Measurements from ENCODE around the gene TM9SF2. TPM values are rescaled to one million over a fixed set of nuclear protein-coding genes. Genes with fewer than 3 reads are reported as not detected.

TM9SF2 gene
- total and polyA plus RNA-seq, 2 of the 4 experiments (the other 2 are of a cell fraction): 46.1 to 85.5 TPM

GRCh38 chr13:99546878-99547277 is 45.6 kb downstream of the TM9SF2 start:
- H3K23ac ChIP-seq (ENCODE audit: low read depth, low read length): no peak overlapping the region
- no peak overlapping the region for H4K5ac ChIP-seq (ENCODE audit: low read depth, low read length)
- H3K4me2 ChIP-seq (ENCODE audit: low read depth, low read length): no peak overlapping the region
- BruUV-seq (replicated peaks): no TSS peak
- H3K9me3 ChIP-seq (ENCODE audit: control insufficient read depth, insufficient read depth, low read length): no peaks in the 10 kb centered on the region
- ATAC-seq (ENCODE audit: low read depth) (no peak), DNase-seq (no peak)
- no peak overlapping the region for H3K56ac ChIP-seq (ENCODE audit: extremely low read depth, insufficient read depth, low read length)
- no peak overlapping the region for H2AFZ ChIP-seq (replicated peaks; ENCODE audit: low read length, poor library complexity)
- H3K9me1 ChIP-seq (ENCODE audit: insufficient read depth, low read length): peaks cover 6% of the 10 kb centered on the region; the same call in 1 of the 2 replicates
- no peaks in the 10 kb centered on the region for H3K27me3 ChIP-seq (ENCODE audit: control insufficient read depth, insufficient read depth, low read length)
- no peak overlapping the region for H2BK20ac ChIP-seq (ENCODE audit: low read depth, low read length)
- no peak overlapping the region for H3K4ac ChIP-seq (ENCODE audit: low read depth, low read length)
- H2BK15ac ChIP-seq (ENCODE audit: low read depth, low read length): no peak overlapping the region
- intact Hi-C loops (cut with micrococcal nuclease) (no loop called here), in situ Hi-C loops (cut with MboI; ENCODE audit: low sequenced_read_pairs) (no loop called here), dilution Hi-C loops (cut with HindIII; ENCODE audit: low sequenced_read_pairs, unreplicated experiment) (no loop called here)
- no peak overlapping the region for H4K91ac ChIP-seq (ENCODE audit: insufficient read depth, low read depth, low read length)
- WGBS, 2 experiments (ENCODE audit: extremely low coverage in 2 of 2, insufficient read length in 1 of 2): 100% methylated on average over 3 of the region's 7 CpGs; no CpG with 5 or more reads in 1 of the 2 experiments
- H3K79me1 ChIP-seq (ENCODE audit: low read depth in 1 of 2, low read length in 2 of 2): 0 out of 4 replicates have a peak, but pooled peaks cover 3 to 5% of the 10 kb centered on the region in 2 experiments
- H3K36me3 ChIP-seq (ENCODE audit: control insufficient read depth, insufficient read depth, low read length): peaks cover 30% of the 10 kb centered on the region
- H3K4me1 ChIP-seq (ENCODE audit: control insufficient read depth, insufficient read depth, low read length): no peaks in the 10 kb centered on the region
- no peak overlapping the region for H3K14ac ChIP-seq (replicated peaks; ENCODE audit: low read depth, low read length)
- POLR2A ChIA-PET (ENCODE audit: unreplicated experiment): no interaction called here
- H4K8ac ChIP-seq (ENCODE audit: low read depth in 2 of 2, low read length in 2 of 2): no peak overlapping the region
- no peak overlapping the region for H3K4me3 ChIP-seq (ENCODE audit: insufficient read depth, low read depth, low read length)
- no peak overlapping the region for H2BK5ac ChIP-seq (ENCODE audit: low read depth, low read length, poor library complexity, severe bottlenecking)
- H4K20me1 ChIP-seq (ENCODE audit: insufficient read depth, low read length): no peaks in the 10 kb centered on the region
- no peak overlapping the region for H3K27ac ChIP-seq (ENCODE audit: insufficient read depth, low read length)
- no peak for TF ChIP-seq CTCF (conservative IDR thresholded peaks at IDR 0.05; ENCODE audit: low read depth, low read length)
- no peak for TF ChIP-seq CEBPB (IDR thresholded peaks at IDR 0.05; ENCODE audit: low read depth, low read length)
- TF ChIP-seq CHD1 (IDR thresholded peaks at IDR 0.05; ENCODE audit: low read depth, low read length): no peak
- no peak for TF ChIP-seq FOS (IDR thresholded peaks at IDR 0.05; ENCODE audit: low read depth, low read length)
- TF ChIP-seq MAFK (IDR thresholded peaks at IDR 0.05; ENCODE audit: low read depth, low read length): no peak
- no peak for TF ChIP-seq POLR2A (IDR thresholded peaks at IDR 0.05; ENCODE audit: low read depth, low read length)
- no peak for TF ChIP-seq SMC3 (IDR thresholded peaks at IDR 0.05; ENCODE audit: low read depth, low read length)
- TF ChIP-seq USF2 (IDR thresholded peaks at IDR 0.05; ENCODE audit: low read depth, low read length): no peak
- TF ChIP-seq BHLHE40 (IDR thresholded peaks at IDR 0.05; ENCODE audit: low read depth, low read length): no peak
- no peak for TF ChIP-seq RCOR1 (IDR thresholded peaks at IDR 0.05; ENCODE audit: insufficient replicate concordance, low read length)
- TF ChIP-seq MXI1 (IDR thresholded peaks at IDR 0.05; ENCODE audit: borderline replicate concordance, low read depth, low read length): no peak
- TF ChIP-seq RAD21 (IDR thresholded peaks at IDR 0.05; ENCODE audit: low read length): no peak
- TF ChIP-seq RFX5 (IDR thresholded peaks at IDR 0.05; ENCODE audit: low read depth, low read length): no peak
- no peak for TF ChIP-seq NFE2L2 (IDR thresholded peaks at IDR 0.05; ENCODE audit: low read depth, low read length)
- TF ChIP-seq ELK1 (IDR thresholded peaks at IDR 0.05; ENCODE audit: borderline replicate concordance, low read depth, low read length): no peak
- no peak for TF ChIP-seq MAZ (IDR thresholded peaks at IDR 0.05; ENCODE audit: borderline replicate concordance, low read depth, low read length)
- H2BK120ac ChIP-seq (ENCODE audit: low read depth, low read length): no peak overlapping the region
- no peak overlapping the region for H3K18ac ChIP-seq (ENCODE audit: low read depth, low read length)
- no peak overlapping the region for H2AK9ac ChIP-seq (replicated peaks; ENCODE audit: low read depth, low read length, poor library complexity)
- no peak overlapping the region for H3K9ac ChIP-seq (ENCODE audit: low read depth, low read length)
- CTCF ChIA-PET: no interaction called here
- no peak overlapping the region for H2AK5ac ChIP-seq (ENCODE audit: low read depth, low read length)
